NCI-H2107 (cell line): Measurements from ENCODE around the gene DELE1.
A peak's percentile ranks its signal among the peaks of the same experiment; 100 is the strongest.

Experiments used
- DNase-seq: peaks from one replicate; lab custom pipeline; 2025; lab: John Stamatoyannopoulos, UW

Gene DELE1

GRCh38 chr5:141957367-141957996 is 33.8 kb downstream of the DELE1 start:
- no peak for DNase-seq

- DNase-seq: no peak
Measured at GRCh38 chr5:141958113-141958512, 34.4 kb downstream of the DELE1 start, which contains the start of gene PCDH12. PCDH12 (minus strand) TSS chr5:141958202; CDS start chr5:141957851, 351 bp downstream.

- no peak for DNase-seq
Measured at GRCh38 chr5:141958546-141959172, 35.0 kb downstream of the DELE1 start.

- no peak for DNase-seq
Measured at GRCh38 chr5:141960018-141960417, 36.3 kb downstream of the DELE1 start.

GRCh38 chr5:141960449-141961323 is 37.0 kb downstream of the DELE1 start:
- DNase-seq: peak; percentile 76

- DNase-seq: no peak
Measured at GRCh38 chr5:141961466-141961865, 37.8 kb downstream of the DELE1 start.

- DNase-seq: no peak
Measured at GRCh38 chr5:141963701-141964100, 40.0 kb downstream of the DELE1 start.

- DNase-seq: no peak
Measured at GRCh38 chr5:141965071-141965470, 41.4 kb downstream of the DELE1 start.

- no peak for DNase-seq
Measured at GRCh38 chr5:141966275-141966962, 42.7 kb downstream of the DELE1 start.

GRCh38 chr5:141966963-141967333 is 43.3 kb downstream of the DELE1 start:
- DNase-seq: no peak

GRCh38 chr5:141968914-141969608 is 45.4 kb downstream of the DELE1 start, which contains the start of gene RNF14:
RNF14 (plus strand) TSS chr5:141969105; CDS start chr5:141973589, 4,484 bp downstream.
- DNase-seq: peak; percentile 71

GRCh38 chr5:141969783-141970771 is 46.4 kb downstream of the DELE1 start:
- no peak for DNase-seq

GRCh38 chr5:141973871-141974595 is 50.4 kb downstream of the DELE1 start:
- no peak for DNase-seq

GRCh38 chr5:141976176-141976575 is 52.5 kb downstream of the DELE1 start:
- DNase-seq: no peak

- no peak for DNase-seq
Measured at GRCh38 chr5:141978389-141978788, 54.7 kb downstream of the DELE1 start.

GRCh38 chr5:141982626-141983025 is 59.0 kb downstream of the DELE1 start:
- DNase-seq: no peak

- DNase-seq: no peak
Measured at GRCh38 chr5:141986072-141986471, 62.4 kb downstream of the DELE1 start.

- DNase-seq: no peak
Measured at GRCh38 chr5:141989720-141990119, 66.0 kb downstream of the DELE1 start.
